AG04449 (cell line): ENCODE data around the gene PRKAG3.
"Not testable (repeated sequence)": the region's sequence is repeated elsewhere in the genome, so short reads cannot be mapped to it uniquely, and the experiment has no call there.

Source experiments
- CTCF ChIA-PET: fragments of 350-600 bp; formaldehyde crosslinking; extraction: SDS; loops from one replicate; lab custom pipeline; 2021; ENCODE audit warnings: antibody characterized with exemption; lab: Yijun Ruan, JAX
- POLR2A ChIA-PET: fragments of 400-600, 350-600 bp; formaldehyde crosslinking; extraction: SDS; loops from one replicate; lab custom pipeline; 2020; ENCODE audit warnings: antibody characterized with exemption, inconsistent platforms; lab: Yijun Ruan, JAX
- DNase-seq: peaks from one replicate; pipeline ENCODE4 v3.0.0-alpha.2; 2010; ENCODE audit warnings: low read depth, low spot score
- H3K4me3 ChIP-seq: 2 replicates; pipeline ENCODE4 v1.5.1; 2011; ENCODE audit warnings: low read depth, mild to moderate bottlenecking, control low read depth, low read length
- CTCF ChIP-seq: IDR thresholded peaks from one replicate; pipeline ENCODE4 v1.5.1; 2011; ENCODE audit warnings: mild to moderate bottlenecking, moderate library complexity, low read length, control low read depth, inconsistent platforms; ENCODE audit not compliant: insufficient read depth; ENCODE audit errors: missing control alignments

The PRKAG3 gene

GRCh38 chr2:218852911-218853667 lies 21.5 kb upstream of the PRKAG3 start:
- DNase-seq: no peak
- CTCF ChIA-PET: interaction anchor here (0.7 to 6.5 kb wide), 28 partner anchors 7 to 350 kb away, joined by 3 to 106 read pairs (median 4); partner anchors contain the start of genes CYP27A1, RNF25, STK36 and TTLL4
- H3K4me3 ChIP-seq: no peak overlapping the region
- POLR2A ChIA-PET: no interaction called here
- peak; percentile 76 for TF ChIP-seq CTCF

- H3K4me3 ChIP-seq: no peak overlapping the region
- ChIA-PET CTCF (interaction anchor here (0.7 to 6.5 kb wide), 14 partner anchors 8 to 304 kb away, joined by 3 to 106 read pairs (median 14); partner anchors contain the start of genes CYP27A1, TTLL4 and WNT6), POLR2A (no interaction called here)
- no peak for DNase-seq
- TF ChIP-seq CTCF: no peak
Observed at GRCh38 chr2:218851286-218851685, 19.7 kb upstream of the PRKAG3 start.

- DNase-seq: no peak
- TF ChIP-seq CTCF: no peak
- CTCF ChIA-PET: interaction anchor here (0.7 to 6.5 kb wide), 13 partner anchors 8 to 304 kb away, joined by 3 to 106 read pairs (median 24); partner anchors contain the start of genes TTLL4 and WNT6
- H3K4me3 ChIP-seq: no peak overlapping the region
- POLR2A ChIA-PET: interaction anchor here (0.7 kb wide), 1 partner anchor 587 kb away, joined by 3 read pairs; no protein-coding TSS in a partner anchor
Observed at GRCh38 chr2:218850796-218851195, 19.2 kb upstream of the PRKAG3 start.

GRCh38 chr2:218849721-218850120 lies 18.1 kb upstream of the PRKAG3 start:
- CTCF ChIA-PET: interaction anchor here (1.0 to 6.5 kb wide), 15 partner anchors 8 to 444 kb away, joined by 3 to 106 read pairs (median 12); partner anchors contain the start of genes BCS1L, TTLL4, WNT6 and ZNF142
- no peak for TF ChIP-seq CTCF
- no peak overlapping the region for H3K4me3 ChIP-seq
- no peak for DNase-seq
- POLR2A ChIA-PET: interaction anchor here (0.6 kb wide), 1 partner anchor 812 kb away, joined by 3 read pairs; no protein-coding TSS in a partner anchor

- CTCF ChIA-PET: interaction anchor here (0.6 to 6.5 kb wide), 58 partner anchors 9 to 312 kb away, joined by 3 to 106 read pairs (median 5); partner anchors contain the start of genes BCS1L, RNF25, STK36 and TTLL4
- DNase-seq, POLR2A ChIA-PET, H3K4me3 ChIP-seq: not testable (repeated sequence)
Observed at GRCh38 chr2:218846963-218847362, 15.4 kb upstream of the PRKAG3 start.

- CTCF ChIA-PET: interaction anchor here (1.5 kb wide), 1 partner anchor 157 kb away, joined by 8 read pairs; no protein-coding TSS in a partner anchor
- POLR2A ChIA-PET, DNase-seq, H3K4me3 ChIP-seq: not testable (repeated sequence)
Observed at GRCh38 chr2:218844334-218844733, 12.7 kb upstream of the PRKAG3 start.

GRCh38 chr2:218839888-218840287 lies 8.3 kb upstream of the PRKAG3 start:
- ChIA-PET POLR2A (no interaction called here), CTCF (interaction anchor here (1.3 to 5.3 kb wide), 2 partner anchors 8 to 12 kb away, joined by 4 to 28 read pairs; no protein-coding TSS in a partner anchor)
- DNase-seq: no peak

More at GRCh38 chr2:218839888-218840287, 8.3 kb upstream of the PRKAG3 start:
- no peak for TF ChIP-seq CTCF
- no peak overlapping the region for H3K4me3 ChIP-seq
